Esophagus (tissue), 2 donors: ENCODE data around the gene CIBAR2. TPM values are rescaled to one million over a fixed set of nuclear protein-coding genes. Genes with fewer than 3 reads are reported as not detected.

ENCODE experiments used
- H3K27ac ChIP-seq, 2 donors: one replicate each; pipeline ENCODE4 v1.5.1; 2013; ENCODE audit warnings: low read depth in 2 of 2, mild to moderate bottlenecking in 2 of 2, inconsistent platforms in 1 of 2, low read length in 1 of 2, moderate library complexity in 1 of 2
- H3K27me3 ChIP-seq, 2 donors: one replicate each; pipeline ENCODE4 v1.6.1; 2013; ENCODE audit warnings: low read length in 2 of 2, control low read depth in 1 of 2, mild to moderate bottlenecking in 1 of 2; ENCODE audit not compliant: insufficient read depth in 2 of 2, control insufficient read depth in 1 of 2
- H3K36me3 ChIP-seq, 2 donors: one replicate each; pipeline ENCODE4 v1.6.1; 2013; ENCODE audit warnings: low read length in 1 of 2; ENCODE audit not compliant: control insufficient read depth in 2 of 2, insufficient read depth in 2 of 2
- H3K4me1 ChIP-seq, 2 donors: one replicate each; pipeline ENCODE4 v1.6.1; 2013; ENCODE audit warnings: low read length in 1 of 2; ENCODE audit not compliant: control insufficient read depth in 2 of 2, insufficient read depth in 2 of 2
- H3K4me3 ChIP-seq, 2 donors: one replicate each; pipeline ENCODE4 v1.5.1; 2013; ENCODE audit warnings: low read length in 2 of 2, mild to moderate bottlenecking in 2 of 2, low read depth in 1 of 2, moderate library complexity in 1 of 2
- H3K9me3 ChIP-seq, 2 donors: one replicate each; pipeline ENCODE4 v1.6.1; 2013; ENCODE audit warnings: mild to moderate bottlenecking in 2 of 2, low read depth in 1 of 2, low read length in 1 of 2, moderate library complexity in 1 of 2; ENCODE audit not compliant: control insufficient read depth in 2 of 2, insufficient read depth in 1 of 2
- WGBS, 2 donors: extraction: QIAGEN DNeasy Blood & Tissue Kit; methylation state at CpG; one replicate each; pipeline ENCODE4 v1.1.7; 2013; 5-methylcytosine and 5-hydroxymethylcytosine counted together
- polyA plus RNA-seq, 2 donors: library from polyadenylated mRNA; stranded (reverse); fragments of 200-250 nt; gene quantifications; one replicate each; pipeline ENCODE4 v1.2.3, GENCODE V29; 2013
- donor health status: healthy with polysubstance abuse.
- donor health status: Bipolar disorder and iron deficiency.

The CIBAR2 gene
- polyA plus RNA-seq, 2 donors, result not detected

GRCh38 chr16:85081765-85082164, 30.5 kb downstream of the CIBAR2 start:
- Histone ChIP-seq H3K27me3 (no peaks in the 10 kb centered on the region), H3K4me3 (no peak overlapping the region), H3K4me1 (peaks cover 0 to 8% of the 10 kb centered on the region in 2 donors), H3K27ac (no peak overlapping the region), H3K9me3 (no peaks in the 10 kb centered on the region), H3K36me3 (peaks cover 0 to 19% of the 10 kb centered on the region in 2 donors)
- WGBS, 2 donors, result 85 to 86% methylated on average over 15 of the region's 15 CpGs

- 89 to 91% methylated on average over 9 of the region's 9 CpGs for WGBS, 2 donors
- Histone ChIP-seq H3K36me3 (peaks cover 0 to 19% of the 10 kb centered on the region in 2 donors), H3K27ac (no peak overlapping the region), H3K27me3 (no peaks in the 10 kb centered on the region), H3K4me3 (no peak overlapping the region), H3K9me3 (no peaks in the 10 kb centered on the region), H3K4me1 (peaks cover 0 to 4% of the 10 kb centered on the region in 2 donors)
These were observed 31.2 kb downstream of the CIBAR2 start for GRCh38 chr16:85081038-85081437.

GRCh38 chr16:85079785-85080570, 32.3 kb downstream of the CIBAR2 start:
- Histone ChIP-seq H3K27ac (no peak overlapping the region), H3K4me1 (peaks cover 0 to 4% of the 10 kb centered on the region in 2 donors), H3K36me3 (peaks cover 0 to 22% of the 10 kb centered on the region in 2 donors), H3K9me3 (no peaks in the 10 kb centered on the region), H3K4me3 (no peak overlapping the region), H3K27me3 (no peaks in the 10 kb centered on the region)
- 88 to 89% methylated on average over 22 of the region's 22 CpGs for WGBS, 2 donors

GRCh38 chr16:85078952-85079351, 33.3 kb downstream of the CIBAR2 start:
- peaks cover 0 to 22% of the 10 kb centered on the region in 2 donors for H3K36me3 ChIP-seq
- no peak overlapping the region for H3K4me3 ChIP-seq
- H3K9me3 ChIP-seq, result no peaks in the 10 kb centered on the region
- WGBS, 2 donors, result 97% methylated on average over 10 of the region's 10 CpGs
- no peaks in the 10 kb centered on the region for H3K27me3 ChIP-seq
- H3K4me1 ChIP-seq, result peaks cover 0 to 4% of the 10 kb centered on the region in 2 donors
- no peak overlapping the region for H3K27ac ChIP-seq

- no peak overlapping the region for H3K4me3 ChIP-seq
- no peaks in the 10 kb centered on the region for H3K27me3 ChIP-seq
- peaks cover 0 to 26% of the 10 kb centered on the region in 2 donors for H3K36me3 ChIP-seq
- H3K4me1 ChIP-seq, result peaks cover 0 to 7% of the 10 kb centered on the region in 2 donors
- no peak overlapping the region for H3K27ac ChIP-seq
- WGBS, 2 donors, result 60 to 68% methylated on average over 10 of the region's 10 CpGs
- H3K9me3 ChIP-seq, result no peaks in the 10 kb centered on the region
These were observed 34.0 kb downstream of the CIBAR2 start for GRCh38 chr16:85078226-85078625.

GRCh38 chr16:85077576-85078125, 34.6 kb downstream of the CIBAR2 start:
- peaks cover 0 to 9% of the 10 kb centered on the region in 2 donors for H3K4me1 ChIP-seq
- 91 to 93% methylated on average over 16 of the region's 16 CpGs for WGBS, 2 donors
- H3K4me3 ChIP-seq, result no peak overlapping the region
- no peaks in the 10 kb centered on the region for H3K27me3 ChIP-seq
- no peaks in the 10 kb centered on the region for H3K9me3 ChIP-seq
- peaks cover 0 to 31% of the 10 kb centered on the region in 2 donors for H3K36me3 ChIP-seq
- H3K27ac ChIP-seq, result no peak overlapping the region

- no peaks in the 10 kb centered on the region for H3K27me3 ChIP-seq
- no peak overlapping the region for H3K27ac ChIP-seq
- H3K9me3 ChIP-seq, result no peaks in the 10 kb centered on the region
- no peak overlapping the region for H3K4me3 ChIP-seq
- H3K4me1 ChIP-seq, result peaks cover 0 to 9% of the 10 kb centered on the region in 2 donors
- WGBS, 2 donors, result 81 to 87% methylated on average over 10 of the region's 10 CpGs
- peaks cover 0 to 31% of the 10 kb centered on the region in 2 donors for H3K36me3 ChIP-seq
These were observed 35.2 kb downstream of the CIBAR2 start for GRCh38 chr16:85077039-85077438.

- Histone ChIP-seq H3K4me1 (peaks cover 0 to 9% of the 10 kb centered on the region in 2 donors), H3K4me3 (no peak overlapping the region), H3K36me3 (peaks cover 0 to 26% of the 10 kb centered on the region in 2 donors), H3K9me3 (no peaks in the 10 kb centered on the region), H3K27me3 (no peaks in the 10 kb centered on the region), H3K27ac (no peak overlapping the region)
- WGBS, 2 donors, result 92 to 93% methylated on average over 16 of the region's 16 CpGs
These were observed 36.9 kb downstream of the CIBAR2 start for GRCh38 chr16:85075236-85075924.

GRCh38 chr16:85074225-85074914, 37.9 kb downstream of the CIBAR2 start:
- Histone ChIP-seq H3K4me3 (no peak overlapping the region), H3K27ac (no peak overlapping the region), H3K27me3 (no peaks in the 10 kb centered on the region), H3K36me3 (peaks cover 0 to 25% of the 10 kb centered on the region in 2 donors), H3K9me3 (no peaks in the 10 kb centered on the region), H3K4me1 (peaks cover 0 to 9% of the 10 kb centered on the region in 2 donors)
- 90 to 93% methylated on average over 6 of the region's 6 CpGs for WGBS, 2 donors
